ENCODE results near the gene TERB1.
"Not testable (repeated sequence)": the region's sequence is repeated elsewhere in the genome, so short reads cannot be mapped to it uniquely, and the experiment has no call there.

Gene TERB1

GRCh38 chr16:66830422-66831404 lies 29.3 kb upstream of the TERB1 start, which contains the start of gene NAE1:
NAE1 (minus strand) TSS chr16:66830976; CDS start chr16:66830899, 77 bp downstream.
- peak; percentile 72 for DNase-seq (ENCODE audit: low read depth, low spot score)

DNA sequence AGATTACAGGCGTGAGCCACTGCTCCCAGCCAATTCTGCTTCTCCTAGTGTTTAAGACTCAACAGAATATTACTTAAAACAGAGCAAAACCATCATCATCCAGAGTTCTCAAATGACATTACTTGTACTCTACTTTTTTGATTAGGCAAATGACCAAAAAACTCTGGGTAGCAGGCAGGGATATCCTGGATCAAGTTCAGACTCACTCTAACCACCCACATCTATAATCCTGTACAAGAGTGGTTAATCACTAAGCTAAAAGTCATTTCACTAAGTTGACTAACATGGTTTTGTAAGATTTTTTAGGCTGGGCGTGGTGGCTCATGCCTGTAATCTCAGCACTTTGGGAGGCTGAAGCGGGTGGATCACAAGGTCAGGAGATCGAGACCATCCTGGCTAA lies 22.6 kb upstream of the TERB1 start:
- no peak for DNase-seq (ENCODE audit: low read depth, low spot score)

GRCh38 chr16:66814734-66815133 lies 13.3 kb upstream of the TERB1 start:
- no peak for DNase-seq (ENCODE audit: low read depth, low spot score)

- no peak for DNase-seq (ENCODE audit: low read depth, low spot score)
These were observed 9.7 kb upstream of the TERB1 start for GRCh38 chr16:66811043-66811442.

DNA sequence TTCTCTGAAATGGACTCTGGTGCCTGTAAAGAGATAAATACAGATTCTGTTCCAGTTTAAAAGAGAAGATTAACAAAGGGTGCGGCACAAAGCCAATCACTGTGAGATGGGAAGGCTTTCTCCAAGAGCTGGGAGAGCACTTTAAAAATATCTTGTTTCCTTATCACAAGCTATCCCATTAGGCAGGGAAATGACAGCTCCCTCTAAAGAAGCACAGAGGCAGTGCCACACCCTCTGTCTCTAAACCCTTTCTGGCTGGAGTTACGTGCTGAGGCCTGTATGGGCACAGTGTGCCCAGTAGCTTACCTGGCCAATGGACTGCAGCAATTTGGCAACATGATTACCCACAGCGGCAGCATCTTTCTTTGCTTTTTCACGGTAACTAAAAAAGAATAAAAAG lies 9.0 kb upstream of the TERB1 start:
- no peak for DNase-seq (ENCODE audit: low read depth, low spot score)

- no peak for DNase-seq (ENCODE audit: low read depth, low spot score)
These were observed 8.4 kb upstream of the TERB1 start for GRCh38 chr16:66809765-66810164.

- no peak for DNase-seq (ENCODE audit: low read depth, low spot score)
These were observed 775 bp upstream of the TERB1 start for GRCh38 chr16:66802159-66802558.

GRCh38 chr16:66800856-66801255 lies 528 bp downstream of the TERB1 start:
- DNase-seq (ENCODE audit: low read depth, low spot score): no peak

- no peak for DNase-seq (ENCODE audit: low read depth, low spot score)
These were observed 3.2 kb downstream of the TERB1 start for GRCh38 chr16:66798161-66798560.

DNA sequence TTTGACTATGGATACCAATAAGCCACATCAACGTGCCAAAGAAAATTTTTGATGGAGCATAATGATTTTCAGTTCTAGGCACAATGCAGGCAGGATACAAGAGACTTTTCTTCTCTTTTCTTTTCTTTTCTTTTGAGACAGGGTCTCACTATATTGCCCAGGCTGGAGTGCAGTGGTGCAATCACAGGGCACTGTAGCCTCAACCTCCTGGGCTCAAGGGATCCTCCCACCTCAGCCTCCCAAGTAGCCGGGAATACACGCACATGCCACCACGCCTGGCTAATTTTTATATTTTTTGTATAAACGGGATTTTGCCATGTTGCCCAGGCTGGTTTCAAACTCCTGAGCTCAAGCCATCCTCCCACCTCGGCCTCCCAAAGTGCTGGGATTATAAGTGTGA lies 7.4 kb downstream of the TERB1 start:
- DNase-seq (ENCODE audit: low read depth, low spot score): not testable (repeated sequence)

GRCh38 chr16:66790130-66790733 lies 11.2 kb downstream of the TERB1 start:
- DNase-seq (ENCODE audit: low read depth, low spot score): no peak

- no peak for DNase-seq (ENCODE audit: low read depth, low spot score)
These were observed 14.0 kb downstream of the TERB1 start for GRCh38 chr16:66787427-66787826.

DNA sequence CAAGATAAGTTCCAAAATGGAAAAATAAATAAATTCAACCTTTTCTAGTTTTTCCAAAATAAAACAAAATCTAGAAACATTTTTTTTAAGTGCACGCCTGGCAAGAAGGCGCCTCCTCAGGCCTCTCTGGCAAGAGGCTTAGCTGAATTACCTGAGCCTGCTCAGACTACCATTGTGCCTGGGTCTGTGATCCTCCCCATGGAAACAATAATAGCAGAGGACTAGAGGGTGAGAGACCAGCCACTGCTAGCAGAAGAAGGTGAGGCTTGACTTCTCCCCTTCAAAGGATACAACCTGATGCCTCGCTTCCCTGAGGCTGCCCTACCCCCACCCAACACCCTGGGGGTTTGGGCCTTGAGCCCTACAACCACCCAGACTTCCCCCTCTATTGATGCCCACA lies 14.8 kb downstream of the TERB1 start:
- DNase-seq (ENCODE audit: low read depth, low spot score): no peak

DNA sequence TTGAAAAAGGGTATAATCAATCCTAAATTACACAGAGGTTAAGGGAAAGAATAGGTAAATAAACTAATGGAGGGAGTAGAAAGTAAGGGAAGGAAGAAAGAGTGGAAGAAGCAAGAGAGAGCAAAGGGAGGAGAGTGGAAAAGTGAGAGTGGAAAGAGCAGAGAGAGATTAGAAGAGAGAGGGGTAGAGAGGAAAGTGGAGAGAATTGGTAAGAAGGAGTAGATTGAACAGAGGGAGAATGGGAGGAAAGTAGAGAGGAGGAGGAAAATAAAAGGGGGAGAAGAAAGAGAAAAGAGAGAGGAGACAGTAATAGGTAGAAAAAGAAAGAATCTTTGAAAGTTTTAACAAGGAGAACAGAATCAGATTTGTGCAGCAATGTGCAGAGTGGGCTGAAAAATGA lies 24.9 kb downstream of the TERB1 start:
- DNase-seq (ENCODE audit: low read depth, low spot score): no peak

DNA sequence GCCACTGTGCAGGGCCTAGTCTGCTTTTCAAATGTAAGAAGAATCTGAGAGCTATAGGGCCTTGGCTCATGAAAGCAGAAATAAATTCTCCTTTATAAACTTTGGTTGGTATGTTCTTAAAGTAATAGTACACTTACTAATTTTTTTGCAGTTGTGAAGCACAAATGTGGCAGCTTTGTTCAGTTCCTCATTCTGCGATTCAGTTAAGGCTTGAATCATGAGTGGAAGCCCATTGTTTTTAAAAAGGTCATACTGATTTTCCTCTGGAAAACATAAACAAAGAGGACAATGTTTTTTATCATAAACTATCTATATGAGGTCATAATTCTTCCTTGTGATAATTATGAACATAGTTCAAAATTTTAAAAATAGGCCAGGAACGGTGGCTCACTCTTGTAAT lies 26.4 kb downstream of the TERB1 start:
- no peak for DNase-seq (ENCODE audit: low read depth, low spot score)

DNA sequence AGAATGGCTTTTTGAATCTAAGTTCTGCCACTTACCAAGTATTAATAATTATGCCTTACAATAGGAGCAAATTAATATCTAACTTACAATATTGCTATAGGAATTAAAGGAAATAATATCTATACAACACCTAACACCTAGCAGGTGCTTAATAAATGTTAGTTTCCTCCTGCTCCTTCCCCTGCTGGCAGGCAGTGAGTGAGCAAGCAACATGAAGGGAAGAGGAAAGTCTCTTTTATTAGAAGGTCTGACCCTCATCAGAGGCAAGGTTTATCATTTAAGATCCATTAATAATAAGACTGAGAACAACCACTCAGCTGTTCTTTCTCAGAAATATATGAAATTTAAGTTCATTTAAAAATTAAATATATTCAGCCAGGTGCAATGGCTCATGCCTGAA lies 43.3 kb downstream of the TERB1 start:
- no peak for DNase-seq (ENCODE audit: low read depth, low spot score)

DNA sequence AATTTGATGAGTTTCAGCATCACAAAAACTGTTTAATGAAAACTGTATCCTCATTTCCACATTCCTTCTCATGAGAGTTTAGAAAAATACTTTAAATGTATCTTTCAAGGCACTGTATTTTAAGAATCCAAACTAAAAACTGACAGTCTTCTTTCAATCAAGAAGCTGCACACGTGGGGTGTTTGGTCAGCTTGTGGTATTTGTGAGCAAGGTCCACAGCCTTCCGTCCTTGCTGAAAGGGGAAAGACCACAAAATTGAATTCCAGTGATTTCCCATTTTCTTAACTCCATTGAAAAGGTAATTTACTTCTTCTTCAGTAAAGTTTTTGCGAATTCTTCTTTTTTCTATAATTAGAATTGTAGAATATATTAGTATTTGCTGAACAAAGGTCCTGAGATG lies 46.6 kb downstream of the TERB1 start:
- DNase-seq (ENCODE audit: low read depth, low spot score): no peak

DNA sequence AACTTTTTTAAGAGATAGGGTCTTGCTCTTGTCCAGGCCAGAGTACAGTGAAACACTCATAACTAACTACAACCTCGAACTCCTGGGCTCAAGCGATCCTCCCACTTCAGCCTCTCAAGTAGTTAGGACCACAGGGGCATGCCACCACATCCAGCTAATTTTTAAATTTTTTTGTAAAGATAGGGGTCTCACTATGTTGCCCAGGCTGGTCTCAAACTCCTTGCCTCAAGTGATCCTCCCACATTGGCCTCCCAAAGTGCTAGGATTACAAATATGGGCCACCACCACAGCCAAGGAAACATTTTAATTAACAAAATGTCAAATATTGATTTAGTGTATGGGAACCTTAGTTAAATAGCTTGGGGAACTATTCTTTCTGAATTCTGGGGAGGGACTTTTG lies 47.2 kb downstream of the TERB1 start:
- no peak for DNase-seq (ENCODE audit: low read depth, low spot score)

GRCh38 chr16:66752958-66753357 lies 48.4 kb downstream of the TERB1 start:
- DNase-seq (ENCODE audit: low read depth, low spot score): no peak

DNA sequence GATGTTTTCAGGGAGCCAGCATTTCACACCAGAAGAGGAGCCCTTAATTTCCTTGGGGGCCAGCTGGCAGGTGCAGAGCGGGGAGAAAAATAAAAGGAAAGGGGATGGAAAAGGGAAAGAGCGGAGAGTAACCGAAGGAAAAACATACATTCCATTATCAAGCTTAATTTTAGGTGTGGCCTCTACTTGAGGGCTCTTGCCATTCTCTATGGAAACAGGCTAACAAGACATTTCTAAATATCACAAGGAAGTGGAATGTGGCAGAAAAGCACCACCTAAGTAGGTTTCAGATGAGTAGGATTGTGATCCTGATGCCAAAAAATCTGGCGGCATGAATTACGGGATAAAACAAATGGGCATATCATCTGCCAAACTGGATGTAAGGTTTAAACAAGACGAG lies 49.0 kb downstream of the TERB1 start:
- no peak for DNase-seq (ENCODE audit: low read depth, low spot score)

DNA sequence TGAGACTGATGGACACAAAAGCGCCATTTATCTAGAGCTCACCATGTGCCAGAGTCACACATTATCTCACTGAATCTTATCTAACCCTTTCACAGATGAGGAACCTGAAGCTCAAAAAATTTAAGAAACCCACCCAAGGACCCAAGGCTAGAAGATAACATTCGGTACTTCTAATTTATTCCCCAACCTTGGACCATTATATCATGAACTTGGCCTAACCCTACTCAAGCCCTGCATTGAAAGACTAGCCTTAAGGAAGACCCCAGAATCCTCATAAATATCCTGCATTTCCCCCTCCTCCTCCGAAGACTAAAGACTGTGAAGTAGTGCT lies 49.4 kb downstream of the TERB1 start:
- no peak for DNase-seq (ENCODE audit: low read depth, low spot score)

- DNase-seq (ENCODE audit: low read depth, low spot score): peak; percentile 57
These were observed 49.9 kb downstream of the TERB1 start, which contains the start of gene DYNC1LI2 for GRCh38 chr16:66751303-66751991. DYNC1LI2 (minus strand) TSS chr16:66751609; CDS start chr16:66751591, 18 bp downstream.

GRCh38 chr16:66751053-66751302 lies 50.4 kb downstream of the TERB1 start:
- DNase-seq (ENCODE audit: low read depth, low spot score): no peak

Measured in activated naive CD8-positive, alpha-beta T cell treated with anti-CD3 and anti-CD28 coated beads, Interleukin-2, amount 50 U/mL, for 16 hours (primary cell).